ENCODE results near the gene DACH1.

The DACH1 gene

DNA sequence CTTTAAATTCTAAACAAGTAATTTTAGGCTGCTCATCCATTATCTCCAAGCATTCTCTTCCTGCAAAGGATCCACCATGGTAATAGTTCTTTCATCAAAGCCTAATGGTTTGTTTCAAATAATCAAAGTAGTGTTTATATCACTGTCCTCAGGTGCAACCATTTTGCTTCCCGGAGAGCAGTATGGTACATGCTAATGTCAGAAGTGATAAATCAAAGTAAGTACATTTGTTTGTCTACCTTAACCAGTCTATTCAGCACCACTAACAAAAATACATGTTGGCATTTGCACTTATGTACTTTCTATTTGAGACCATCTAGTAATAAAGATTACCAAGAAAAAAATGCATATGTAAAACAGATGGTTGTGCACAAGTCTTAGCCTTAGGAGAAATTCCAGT lies 37.5 kb downstream of the DACH1 start:
- no peak overlapping the region for H3K4me3 ChIP-seq (ENCODE audit: low read depth, low read length)
- no peak overlapping the region for H2AFZ ChIP-seq (ENCODE audit: insufficient read depth, low read length, poor library complexity)
- H3K18ac ChIP-seq (ENCODE audit: low read length): no peak overlapping the region
- H3K4me2 ChIP-seq (ENCODE audit: low read length): no peak overlapping the region
- H2BK120ac ChIP-seq (ENCODE audit: insufficient read depth, low read length, poor library complexity): no peak overlapping the region
- no peak overlapping the region for H2BK12ac ChIP-seq (ENCODE audit: low read length)
- no peaks in the 10 kb centered on the region for H3K79me2 ChIP-seq (ENCODE audit: control insufficient read depth, insufficient read depth, low read length, poor library complexity)
- H3K27ac ChIP-seq (ENCODE audit: low read depth, low read length): no peak overlapping the region
- no peaks in the 10 kb centered on the region for H3K27me3 ChIP-seq (ENCODE audit: insufficient read depth, low read length)
- H3K79me1 ChIP-seq (ENCODE audit: low read length): no peaks in the 10 kb centered on the region
- H3K23ac ChIP-seq (ENCODE audit: low read length): no peak overlapping the region
- no peak overlapping the region for H4K12ac ChIP-seq (ENCODE audit: low read depth, low read length)
- no peaks in the 10 kb centered on the region for H3K36me3 ChIP-seq (ENCODE audit: control insufficient read depth in 1 of 2, insufficient read depth in 2 of 2, low read length in 2 of 2)
- H4K91ac ChIP-seq (ENCODE audit: low read depth, low read length): no peak overlapping the region
- no peak overlapping the region for H2AK5ac ChIP-seq (ENCODE audit: low read length)
- no peaks in the 10 kb centered on the region for H3K9me3 ChIP-seq (ENCODE audit: insufficient read depth, low read depth, low read length)
- no peak for DNase-seq
- no peak overlapping the region for H4K8ac ChIP-seq (ENCODE audit: low read depth, low read length)
- no peak overlapping the region for H2BK5ac ChIP-seq (ENCODE audit: low read depth, low read length, poor library complexity)
- no peak overlapping the region for H3K14ac ChIP-seq (ENCODE audit: low read length)
- H3K4me1 ChIP-seq (ENCODE audit: control insufficient read depth in 1 of 2, insufficient read depth in 2 of 2, low read length in 2 of 2): peaks cover 0 to 2% of the 10 kb centered on the region in 2 experiments
- no peak overlapping the region for H3K4ac ChIP-seq (ENCODE audit: low read depth, low read length)
- WGBS (ENCODE audit: extremely low coverage, insufficient coverage, insufficient read length): no CpG with 5 or more reads among the region's 1 CpG
- no peak overlapping the region for H3K9ac ChIP-seq (ENCODE audit: low read length)

DNA sequence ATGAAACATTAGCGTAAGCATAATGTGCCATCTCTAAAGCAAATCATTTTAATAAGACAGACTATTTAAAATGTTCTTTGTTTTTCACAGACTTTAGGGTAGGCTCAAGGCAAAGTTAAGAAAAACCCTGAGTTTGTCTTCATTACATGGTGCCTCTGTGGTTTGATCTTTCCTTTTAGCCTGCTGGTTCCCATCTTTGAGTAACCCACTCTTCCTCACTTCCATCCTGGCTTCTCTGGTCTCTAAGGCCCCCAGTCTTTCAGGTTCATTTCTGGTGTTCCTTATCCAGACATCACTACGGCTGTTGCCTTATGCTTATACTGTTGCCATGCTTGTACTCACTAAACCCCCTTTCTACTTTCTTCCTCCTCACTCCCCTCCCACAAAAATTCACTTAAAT lies 38.4 kb downstream of the DACH1 start:
- H3K79me2 ChIP-seq (ENCODE audit: control insufficient read depth, insufficient read depth, low read length, poor library complexity): no peaks in the 10 kb centered on the region
- H3K4me1 ChIP-seq (ENCODE audit: control insufficient read depth in 1 of 2, insufficient read depth in 2 of 2, low read length in 2 of 2): peaks cover 0 to 2% of the 10 kb centered on the region in 2 experiments
- H3K9me3 ChIP-seq (ENCODE audit: insufficient read depth, low read depth, low read length): no peaks in the 10 kb centered on the region
- H2BK12ac ChIP-seq (ENCODE audit: low read length): no peak overlapping the region
- H3K4me2 ChIP-seq (ENCODE audit: low read length): no peak overlapping the region
- no peak overlapping the region for H4K8ac ChIP-seq (ENCODE audit: low read depth, low read length)
- no peak overlapping the region for H2AK5ac ChIP-seq (ENCODE audit: low read length)
- no peak for DNase-seq
- H3K36me3 ChIP-seq (ENCODE audit: control insufficient read depth in 1 of 2, insufficient read depth in 2 of 2, low read length in 2 of 2): no peaks in the 10 kb centered on the region
- H3K79me1 ChIP-seq (ENCODE audit: low read length): no peaks in the 10 kb centered on the region
- H3K27me3 ChIP-seq (ENCODE audit: insufficient read depth, low read length): no peaks in the 10 kb centered on the region
- no peak overlapping the region for H2BK5ac ChIP-seq (ENCODE audit: low read depth, low read length, poor library complexity)
- no peak overlapping the region for H3K14ac ChIP-seq (ENCODE audit: low read length)
- H3K4ac ChIP-seq (ENCODE audit: low read depth, low read length): no peak overlapping the region
- no CpG with 5 or more reads among the region's 2 CpGs for WGBS (ENCODE audit: extremely low coverage, insufficient coverage, insufficient read length)
- no peak overlapping the region for H2AFZ ChIP-seq (ENCODE audit: insufficient read depth, low read length, poor library complexity)
- no peak overlapping the region for H3K4me3 ChIP-seq (ENCODE audit: low read depth, low read length)
- no peak overlapping the region for H4K91ac ChIP-seq (ENCODE audit: low read depth, low read length)
- H4K12ac ChIP-seq (ENCODE audit: low read depth, low read length): no peak overlapping the region
- no peak overlapping the region for H3K18ac ChIP-seq (ENCODE audit: low read length)
- H2BK120ac ChIP-seq (ENCODE audit: insufficient read depth, low read length, poor library complexity): no peak overlapping the region
- H3K27ac ChIP-seq (ENCODE audit: low read depth, low read length): no peak overlapping the region
- no peak overlapping the region for H3K23ac ChIP-seq (ENCODE audit: low read length)
- no peak overlapping the region for H3K9ac ChIP-seq (ENCODE audit: low read length)

DNA sequence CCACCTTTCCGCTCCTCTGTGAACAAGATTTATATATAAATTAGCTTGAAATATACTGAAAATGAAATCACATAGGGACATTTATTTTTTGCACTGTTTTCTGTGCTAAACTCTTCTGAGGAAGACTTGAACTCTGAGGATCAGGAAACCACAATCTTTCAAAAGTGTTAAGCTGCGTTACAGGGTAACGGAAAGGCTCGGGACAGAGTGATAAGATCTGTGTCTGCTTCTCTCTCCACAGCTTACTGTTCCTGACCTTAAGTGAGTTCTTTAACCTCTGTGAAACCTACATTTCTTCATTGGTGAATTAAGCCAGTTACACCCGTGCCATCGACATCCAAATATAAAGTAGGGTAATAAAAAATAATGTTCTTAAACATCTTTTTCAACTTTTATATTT lies 38.9 kb downstream of the DACH1 start:
- H3K9me3 ChIP-seq (ENCODE audit: insufficient read depth, low read depth, low read length): no peaks in the 10 kb centered on the region
- H3K4ac ChIP-seq (ENCODE audit: low read depth, low read length): no peak overlapping the region
- no peaks in the 10 kb centered on the region for H3K79me1 ChIP-seq (ENCODE audit: low read length)
- no peak overlapping the region for H2AK5ac ChIP-seq (ENCODE audit: low read length)
- H4K12ac ChIP-seq (ENCODE audit: low read depth, low read length): no peak overlapping the region
- H2BK5ac ChIP-seq (ENCODE audit: low read depth, low read length, poor library complexity): no peak overlapping the region
- no peak overlapping the region for H3K4me3 ChIP-seq (ENCODE audit: low read depth, low read length)
- no peak overlapping the region for H2BK120ac ChIP-seq (ENCODE audit: insufficient read depth, low read length, poor library complexity)
- H4K8ac ChIP-seq (ENCODE audit: low read depth, low read length): no peak overlapping the region
- H3K9ac ChIP-seq (ENCODE audit: low read length): no peak overlapping the region
- peaks cover 0 to 2% of the 10 kb centered on the region in 2 experiments for H3K4me1 ChIP-seq (ENCODE audit: control insufficient read depth in 1 of 2, insufficient read depth in 2 of 2, low read length in 2 of 2)
- no peak overlapping the region for H4K91ac ChIP-seq (ENCODE audit: low read depth, low read length)
- no peak overlapping the region for H3K23ac ChIP-seq (ENCODE audit: low read length)
- H3K79me2 ChIP-seq (ENCODE audit: control insufficient read depth, insufficient read depth, low read length, poor library complexity): no peaks in the 10 kb centered on the region
- H3K27me3 ChIP-seq (ENCODE audit: insufficient read depth, low read length): no peaks in the 10 kb centered on the region
- no peaks in the 10 kb centered on the region for H3K36me3 ChIP-seq (ENCODE audit: control insufficient read depth in 1 of 2, insufficient read depth in 2 of 2, low read length in 2 of 2)
- no peak overlapping the region for H3K27ac ChIP-seq (ENCODE audit: low read depth, low read length)
- no peak overlapping the region for H3K4me2 ChIP-seq (ENCODE audit: low read length)
- DNase-seq: no peak
- H3K18ac ChIP-seq (ENCODE audit: low read length): no peak overlapping the region
- no peak overlapping the region for H2BK12ac ChIP-seq (ENCODE audit: low read length)
- H3K14ac ChIP-seq (ENCODE audit: low read length): no peak overlapping the region
- H2AFZ ChIP-seq (ENCODE audit: insufficient read depth, low read length, poor library complexity): no peak overlapping the region
- WGBS (ENCODE audit: extremely low coverage, insufficient coverage, insufficient read length): no CpG with 5 or more reads among the region's 6 CpGs

DNA sequence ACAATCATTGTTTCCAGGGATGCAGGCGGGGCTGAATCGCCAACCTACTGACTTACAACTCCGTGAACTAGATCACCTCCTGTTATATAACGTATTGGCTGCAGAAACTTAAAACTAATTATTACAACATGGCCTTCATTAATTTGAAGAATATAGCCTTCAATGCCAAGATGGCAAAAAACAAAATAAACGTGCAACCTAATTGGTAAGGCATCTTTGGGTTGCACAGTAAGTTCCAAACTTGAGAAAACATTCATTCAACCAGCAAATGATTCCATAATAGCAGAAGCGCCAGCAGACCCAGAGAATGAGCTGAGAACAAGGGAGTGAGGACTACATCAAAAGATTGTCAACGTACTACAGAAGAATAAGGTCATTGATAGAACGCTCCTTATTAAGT lies 39.8 kb downstream of the DACH1 start:
- Histone ChIP-seq H2AK5ac (ENCODE audit: low read length) (no peak overlapping the region), H3K4ac (ENCODE audit: low read depth, low read length) (no peak overlapping the region), H2BK5ac (ENCODE audit: low read depth, low read length, poor library complexity) (no peak overlapping the region), H3K9me3 (ENCODE audit: insufficient read depth, low read depth, low read length) (no peaks in the 10 kb centered on the region), H3K36me3 (ENCODE audit: control insufficient read depth in 1 of 2, insufficient read depth in 2 of 2, low read length in 2 of 2) (no peaks in the 10 kb centered on the region), H3K4me3 (ENCODE audit: low read depth, low read length) (no peak overlapping the region), H3K14ac (ENCODE audit: low read length) (no peak overlapping the region), H3K27ac (ENCODE audit: low read depth, low read length) (no peak overlapping the region), H3K18ac (ENCODE audit: low read length) (no peak overlapping the region), H3K79me1 (ENCODE audit: low read length) (no peaks in the 10 kb centered on the region), H4K12ac (ENCODE audit: low read depth, low read length) (no peak overlapping the region), H3K27me3 (ENCODE audit: insufficient read depth, low read length) (no peaks in the 10 kb centered on the region), H3K4me1 (ENCODE audit: control insufficient read depth in 1 of 2, insufficient read depth in 2 of 2, low read length in 2 of 2) (peaks cover 0 to 2% of the 10 kb centered on the region in 2 experiments), H3K9ac (ENCODE audit: low read length) (no peak overlapping the region), H3K23ac (ENCODE audit: low read length) (no peak overlapping the region), H4K8ac (ENCODE audit: low read depth, low read length) (no peak overlapping the region), H2BK120ac (ENCODE audit: insufficient read depth, low read length, poor library complexity) (no peak overlapping the region), H4K91ac (ENCODE audit: low read depth, low read length) (no peak overlapping the region), H3K79me2 (ENCODE audit: control insufficient read depth, insufficient read depth, low read length, poor library complexity) (no peaks in the 10 kb centered on the region), H2BK12ac (ENCODE audit: low read length) (no peak overlapping the region), H2AFZ (ENCODE audit: insufficient read depth, low read length, poor library complexity) (no peak overlapping the region), H3K4me2 (ENCODE audit: low read length) (no peak overlapping the region)
- no CpG with 5 or more reads among the region's 8 CpGs for WGBS (ENCODE audit: extremely low coverage, insufficient coverage, insufficient read length)
- DNase-seq: no peak
